Activated T-helper 9 cell treated with anti-CD3 and anti-CD28 coated beads, Interleukin-2, amount 50 U/mL, for 16 hours (primary cell): ENCODE data around the gene MAP2K2.
"Not testable (repeated sequence)": the region's sequence is repeated elsewhere in the genome, so short reads cannot be mapped to it uniquely, and the experiment has no call there.

ENCODE experiments used
- DNase-seq: peaks from one replicate; pipeline ENCODE4 v3.0.0-alpha.2; 2020; ENCODE audit warnings: low read depth

MAP2K2 gene

DNA sequence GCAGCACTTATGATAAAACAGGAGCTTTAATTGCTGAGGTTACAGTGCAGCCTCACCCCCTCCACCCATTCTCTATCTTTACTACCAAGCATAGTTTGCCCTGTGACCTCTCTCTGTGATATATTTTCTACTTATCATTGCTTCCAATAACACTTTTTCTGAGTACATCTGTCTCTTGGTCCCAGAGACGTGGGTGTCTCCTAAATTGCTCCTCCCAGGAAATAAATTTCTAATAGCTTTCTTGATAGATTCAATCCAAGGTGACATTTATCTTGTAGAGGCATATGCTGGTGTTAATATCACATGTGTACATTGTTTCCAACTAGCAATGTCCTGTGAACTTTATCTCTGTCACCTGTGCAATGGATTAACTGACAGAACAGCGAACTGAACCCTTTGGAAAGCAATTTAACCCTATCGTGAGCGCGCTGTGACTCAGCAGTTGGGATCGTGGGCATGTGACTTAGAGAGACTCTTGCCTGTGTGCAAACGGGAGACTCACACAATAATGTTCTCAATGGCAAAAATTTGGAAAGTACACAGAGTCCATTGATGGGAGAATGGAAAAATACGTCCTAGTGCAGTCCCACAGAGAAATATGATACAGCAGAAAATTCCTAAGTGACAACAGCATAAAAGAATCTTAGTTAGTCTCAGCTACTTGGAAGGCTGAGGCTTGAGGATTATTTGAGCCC lies 7.0 kb upstream of the MAP2K2 start:
- no peak for DNase-seq

DNA sequence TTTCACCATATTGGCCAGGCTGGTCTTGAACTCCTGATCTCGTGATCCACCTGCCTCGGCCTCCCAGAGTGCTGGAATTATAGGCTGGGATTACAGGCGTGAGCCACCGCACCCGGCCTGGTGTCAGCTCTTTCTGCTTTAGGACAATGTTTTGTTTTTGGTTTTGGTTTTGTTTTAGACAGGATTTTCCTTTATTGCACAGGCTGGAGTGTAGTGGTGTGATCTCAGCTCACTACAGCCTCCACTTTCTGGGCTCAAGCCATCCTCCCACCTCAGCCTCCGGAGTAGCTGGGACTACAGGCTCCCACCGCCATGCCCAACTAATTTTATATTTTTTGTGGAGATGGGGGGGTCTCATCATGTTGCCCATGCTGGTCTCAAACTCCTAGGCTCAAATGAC lies 5.1 kb upstream of the MAP2K2 start:
- not testable (repeated sequence) for DNase-seq

DNA sequence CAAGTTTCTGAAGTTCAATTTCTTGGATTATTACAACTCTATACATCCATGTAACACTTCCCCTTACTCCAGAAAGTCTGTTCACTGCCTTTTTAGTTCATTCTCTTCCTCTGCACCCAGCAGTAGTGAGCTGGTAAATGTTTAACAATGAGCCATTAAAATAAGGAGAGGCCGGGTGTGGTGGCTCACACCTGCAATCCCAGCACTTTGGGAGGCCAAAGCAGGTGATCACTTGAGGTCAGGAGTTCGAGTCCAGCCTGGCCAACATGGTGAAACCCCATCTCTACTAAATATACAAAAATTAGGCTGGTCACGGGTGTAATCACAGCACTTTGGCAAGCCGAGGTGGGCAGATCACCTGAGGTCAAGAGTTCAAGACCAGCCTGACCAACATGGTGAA lies 3.4 kb upstream of the MAP2K2 start:
- not testable (repeated sequence) for DNase-seq

DNA sequence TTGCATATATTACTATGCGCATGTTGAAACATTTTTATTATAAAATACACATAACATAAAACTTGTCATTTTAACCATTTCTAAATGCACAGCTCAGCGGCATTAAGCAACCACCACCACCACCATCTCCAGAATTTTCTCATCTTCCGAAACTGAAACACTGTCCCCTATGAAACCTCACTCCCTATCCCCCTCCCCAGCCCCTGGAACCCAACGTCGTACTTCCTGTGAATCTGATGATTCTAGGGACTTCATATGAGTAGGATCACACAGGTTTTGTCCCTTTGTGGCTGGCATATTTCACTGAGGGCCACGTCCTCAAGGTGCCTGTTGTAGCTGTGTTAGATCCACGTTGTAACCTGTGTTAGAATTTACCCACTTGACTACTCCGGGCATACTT lies 716 bp upstream of the MAP2K2 start:
- DNase-seq, result no peak

DNA sequence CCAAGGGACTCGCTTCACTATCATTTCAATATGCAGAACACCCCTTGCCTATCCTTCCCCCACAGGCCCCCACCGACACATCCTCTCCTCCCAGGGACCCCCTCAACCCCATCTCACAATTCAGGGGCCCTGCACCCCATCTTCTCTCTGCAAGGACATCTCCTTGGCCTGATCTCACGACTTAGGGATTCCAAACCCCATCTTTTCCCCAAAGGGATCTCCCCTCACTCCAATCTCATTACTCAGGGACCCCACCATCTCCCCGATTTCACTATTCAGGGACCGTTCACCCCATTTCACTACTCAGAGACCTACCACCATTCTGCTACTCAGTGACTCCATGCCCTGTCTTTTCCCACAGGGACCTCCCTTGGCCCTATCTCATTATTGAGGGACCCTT lies 1.4 kb downstream of the MAP2K2 start:
- no peak for DNase-seq

DNA sequence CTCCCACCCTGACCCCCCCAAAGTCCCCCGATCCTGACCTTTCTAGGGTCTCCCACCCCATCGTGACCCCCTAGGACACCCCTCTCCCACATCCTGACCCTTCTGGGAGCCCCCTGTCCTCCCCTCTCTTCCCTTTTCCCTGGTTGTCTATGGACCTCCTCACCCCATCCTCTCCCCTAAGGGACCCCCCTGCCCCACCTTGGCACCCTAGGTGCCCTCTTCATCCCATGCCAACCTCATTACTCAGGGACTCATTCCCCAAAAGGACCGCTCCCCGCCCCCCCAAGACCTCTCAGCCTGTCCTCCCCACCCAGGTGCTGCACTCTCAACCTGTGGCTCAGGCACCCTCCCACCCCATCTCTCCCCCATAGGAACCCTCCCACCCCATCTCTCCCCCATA lies 2.1 kb downstream of the MAP2K2 start:
- DNase-seq, result no peak

DNA sequence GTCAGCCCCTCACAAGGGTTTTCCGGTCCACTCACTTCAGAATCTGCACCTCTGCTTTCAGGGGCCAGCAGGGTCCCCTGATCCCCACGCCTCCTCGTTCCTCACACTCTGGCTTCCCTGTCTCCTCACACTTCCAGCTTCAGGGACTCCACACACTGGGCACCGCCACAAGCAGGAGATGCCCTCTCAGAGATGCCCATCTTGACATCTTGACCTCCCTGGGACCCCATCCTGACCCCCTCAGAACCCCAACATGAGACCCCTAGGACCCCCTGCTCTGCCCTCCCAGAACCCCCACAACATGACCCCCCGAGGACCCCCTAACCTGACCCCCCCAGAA lies 2.7 kb downstream of the MAP2K2 start:
- no peak for DNase-seq

DNA sequence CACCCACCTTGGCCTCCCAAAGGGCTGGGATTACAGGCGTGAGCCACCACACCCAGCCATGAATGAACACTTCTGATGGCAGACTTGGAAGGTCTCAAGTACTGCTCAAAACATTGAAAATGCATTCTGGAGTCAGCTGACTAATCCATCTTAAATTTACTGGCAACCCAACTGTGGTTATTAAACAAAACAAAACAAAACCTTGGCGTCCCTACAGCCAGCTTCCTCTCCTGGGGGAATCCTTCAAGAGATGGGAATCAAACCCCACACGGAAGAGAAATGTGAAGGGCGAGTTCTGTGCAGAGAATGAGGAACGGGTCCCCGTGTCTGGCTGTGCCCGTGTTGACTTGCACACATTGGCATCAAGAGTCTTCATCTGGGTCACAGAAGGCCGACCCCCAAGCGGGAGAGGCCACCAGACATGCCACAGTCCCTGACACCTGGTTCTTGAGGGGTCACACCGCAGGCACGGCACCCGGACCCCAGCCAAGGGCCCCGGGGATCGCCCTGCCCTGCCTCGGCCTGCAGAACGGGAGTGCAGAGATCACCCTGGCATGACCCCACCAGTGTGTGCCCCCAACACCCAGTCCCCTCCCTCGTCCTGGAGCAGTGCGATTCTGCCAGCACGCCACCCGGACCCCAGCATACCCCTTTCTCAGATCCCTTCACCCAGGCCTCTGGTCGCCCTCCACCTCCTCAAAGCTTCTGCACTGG lies 3.2 kb downstream of the MAP2K2 start:
- DNase-seq, result no peak

DNA sequence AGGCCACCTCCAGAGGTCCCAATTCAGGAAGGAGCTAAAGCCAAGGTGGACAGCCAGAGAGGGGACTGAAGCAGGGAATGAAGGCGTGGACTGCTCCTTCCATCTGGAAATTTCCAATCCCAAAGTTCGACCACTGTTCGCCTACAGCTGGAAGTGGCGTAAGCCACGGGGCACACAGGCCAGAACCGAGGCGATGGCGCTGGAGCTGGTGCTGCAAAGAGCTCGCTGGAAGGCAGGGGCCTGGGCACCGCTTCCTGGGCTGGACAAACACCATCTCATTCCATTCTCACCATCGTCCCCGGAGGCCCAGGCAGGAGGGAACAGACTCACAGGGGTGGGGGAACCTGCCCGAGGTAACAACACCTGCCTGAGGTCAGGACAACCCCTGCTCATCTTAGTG lies 4.2 kb downstream of the MAP2K2 start:
- no peak for DNase-seq

DNA sequence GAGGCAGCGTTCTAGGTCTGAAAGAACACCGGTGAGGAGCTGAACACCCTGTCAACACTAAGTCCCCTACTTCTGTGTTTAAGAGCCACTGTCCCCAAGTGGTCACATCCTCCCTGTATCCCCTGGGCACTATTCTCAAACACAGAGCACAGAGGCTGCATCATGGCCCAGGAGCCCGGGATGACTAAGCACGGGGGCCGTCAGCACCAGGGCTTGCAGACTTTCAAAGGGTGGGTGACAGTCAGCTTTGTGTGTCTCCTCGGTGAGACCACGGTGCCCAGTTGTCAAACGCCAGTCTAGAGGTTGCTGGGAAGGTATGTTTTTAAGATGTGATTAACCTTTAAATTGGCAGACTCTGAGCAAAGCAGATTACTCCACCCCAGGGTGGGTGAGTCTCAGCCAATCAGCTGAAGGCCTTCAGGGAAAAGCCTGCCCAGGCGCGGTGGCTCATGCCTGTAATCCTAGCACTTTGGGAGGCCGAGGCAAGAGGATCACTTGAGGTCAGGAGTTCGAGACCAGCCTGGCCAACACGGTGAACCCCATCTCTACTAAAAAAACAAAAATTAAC lies 8.0 kb downstream of the MAP2K2 start:
- no peak for DNase-seq

DNA sequence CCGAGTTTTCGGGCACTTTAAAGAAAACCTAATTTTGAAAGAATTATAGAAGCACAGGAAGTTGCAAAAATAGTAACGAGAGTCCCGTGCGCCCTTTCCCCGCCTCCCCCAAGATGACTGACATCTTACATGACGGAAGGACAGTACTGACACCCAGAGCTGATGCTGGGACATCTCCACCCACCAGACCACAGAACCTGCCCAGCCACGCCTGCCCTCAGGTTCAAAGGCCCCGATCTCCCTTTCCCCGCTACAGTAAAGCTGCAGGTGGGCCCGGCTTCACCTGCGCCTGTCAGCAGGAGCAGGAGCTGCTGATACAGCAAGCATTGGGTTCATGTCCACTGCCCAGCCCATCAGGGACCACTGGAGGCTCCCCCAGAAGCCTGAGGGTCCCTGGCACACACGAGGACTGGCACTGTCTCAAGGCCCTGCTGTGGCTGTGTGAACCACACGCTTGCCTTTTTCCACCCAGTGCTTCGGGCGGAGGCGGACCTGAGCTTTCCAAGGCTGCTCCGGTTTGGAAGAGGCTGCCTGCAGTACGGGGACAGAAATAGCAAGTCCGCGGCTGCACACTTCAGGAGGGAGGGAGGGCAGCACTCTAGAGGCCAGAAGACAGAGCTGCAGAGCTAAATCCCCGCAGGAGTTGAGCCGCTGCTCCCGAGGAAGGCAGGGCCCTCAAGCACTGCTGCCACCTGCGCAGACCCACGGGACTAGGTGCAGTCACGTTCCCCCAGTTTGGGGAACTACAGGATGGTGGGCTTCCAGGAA lies 8.7 kb downstream of the MAP2K2 start:
- DNase-seq, result peak; percentile 19

DNA sequence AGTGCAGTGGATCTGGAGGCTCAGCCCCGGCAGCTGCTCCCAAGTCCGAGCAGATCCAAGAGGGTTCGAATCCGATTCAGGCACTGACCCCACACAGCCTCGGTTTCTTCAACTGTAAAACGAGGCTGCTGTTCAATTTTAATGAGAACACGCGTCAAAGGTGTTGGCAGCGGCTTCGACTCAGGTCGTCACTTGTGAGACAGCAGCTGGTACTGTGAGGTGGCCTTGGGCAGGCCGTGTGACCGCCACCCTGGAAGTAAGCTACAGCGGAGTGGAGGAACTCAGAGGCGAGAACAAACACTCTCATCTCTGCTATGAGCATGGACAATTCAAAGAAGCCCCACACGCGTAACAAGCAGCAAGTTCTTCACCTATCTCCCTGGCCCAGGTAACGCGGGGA lies 9.7 kb downstream of the MAP2K2 start:
- no peak for DNase-seq

DNA sequence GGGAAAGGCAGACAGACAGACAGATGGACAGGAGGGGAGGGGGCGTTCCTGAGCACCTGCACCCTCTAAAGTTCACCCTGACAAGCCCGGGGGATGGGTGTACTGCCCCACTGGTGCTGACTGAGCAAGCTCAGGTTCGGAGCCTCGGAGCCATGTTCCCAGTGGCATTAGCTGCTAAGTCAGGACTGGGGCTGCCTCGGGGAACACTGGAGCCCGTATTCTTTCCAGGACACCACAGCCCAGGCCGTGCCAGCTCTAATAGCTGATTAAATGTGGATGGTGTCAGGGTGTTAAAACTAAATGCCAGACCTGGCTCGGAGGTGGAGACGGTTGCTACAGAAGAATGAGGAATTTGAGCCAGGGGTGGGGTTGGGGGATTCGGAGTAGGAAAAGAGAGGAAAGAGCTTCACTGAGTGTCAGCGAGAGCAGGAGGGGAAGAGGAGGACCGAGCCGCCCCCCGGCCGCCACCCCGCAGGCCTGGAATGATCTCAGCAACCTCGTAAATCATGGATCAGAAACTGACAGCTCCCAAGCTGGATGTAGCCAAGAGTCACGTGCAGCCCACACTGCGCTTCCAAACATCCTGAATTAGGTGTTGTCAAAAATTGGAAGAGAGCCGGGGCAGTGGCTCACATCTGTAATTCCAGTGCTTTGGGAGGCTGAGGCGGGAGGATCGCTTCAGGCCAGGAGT lies 10.4 kb downstream of the MAP2K2 start:
- no peak for DNase-seq

DNA sequence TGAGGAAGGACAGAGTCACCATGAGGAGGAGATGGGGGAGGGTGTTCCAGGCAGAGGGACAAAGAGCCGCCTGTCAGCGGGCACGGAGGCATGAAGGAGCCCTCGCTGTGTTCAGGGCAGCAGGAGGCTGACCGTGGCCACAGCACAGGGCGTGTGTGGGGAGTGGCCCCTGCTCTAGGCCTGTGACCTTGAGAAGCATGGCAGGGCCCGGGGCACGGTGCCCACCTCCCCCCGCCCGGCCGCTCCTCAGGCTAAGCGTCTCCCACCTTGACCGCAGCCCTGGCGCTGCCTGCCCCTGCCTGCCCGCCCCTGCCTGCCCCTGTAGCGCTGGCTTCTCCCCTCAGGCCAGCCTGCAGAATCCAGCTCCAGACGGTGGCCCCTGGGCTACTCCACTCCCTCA lies 11.6 kb downstream of the MAP2K2 start:
- no peak for DNase-seq

DNA sequence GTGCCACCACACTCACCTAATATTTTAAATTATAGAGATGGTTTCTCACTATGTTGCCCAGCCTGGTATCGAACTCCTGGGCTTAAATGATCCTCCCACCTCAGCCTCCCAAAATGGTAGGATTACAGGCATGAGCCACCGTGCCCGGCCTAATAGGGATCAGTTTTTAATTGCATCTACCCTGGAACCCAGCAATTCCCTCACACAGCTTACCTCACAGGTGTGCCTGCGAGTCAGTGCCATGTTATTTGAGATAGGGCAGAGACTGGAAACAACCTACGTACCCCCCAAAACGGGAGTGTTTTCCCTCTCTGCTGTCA lies 14.3 kb downstream of the MAP2K2 start:
- DNase-seq, result no peak

DNA sequence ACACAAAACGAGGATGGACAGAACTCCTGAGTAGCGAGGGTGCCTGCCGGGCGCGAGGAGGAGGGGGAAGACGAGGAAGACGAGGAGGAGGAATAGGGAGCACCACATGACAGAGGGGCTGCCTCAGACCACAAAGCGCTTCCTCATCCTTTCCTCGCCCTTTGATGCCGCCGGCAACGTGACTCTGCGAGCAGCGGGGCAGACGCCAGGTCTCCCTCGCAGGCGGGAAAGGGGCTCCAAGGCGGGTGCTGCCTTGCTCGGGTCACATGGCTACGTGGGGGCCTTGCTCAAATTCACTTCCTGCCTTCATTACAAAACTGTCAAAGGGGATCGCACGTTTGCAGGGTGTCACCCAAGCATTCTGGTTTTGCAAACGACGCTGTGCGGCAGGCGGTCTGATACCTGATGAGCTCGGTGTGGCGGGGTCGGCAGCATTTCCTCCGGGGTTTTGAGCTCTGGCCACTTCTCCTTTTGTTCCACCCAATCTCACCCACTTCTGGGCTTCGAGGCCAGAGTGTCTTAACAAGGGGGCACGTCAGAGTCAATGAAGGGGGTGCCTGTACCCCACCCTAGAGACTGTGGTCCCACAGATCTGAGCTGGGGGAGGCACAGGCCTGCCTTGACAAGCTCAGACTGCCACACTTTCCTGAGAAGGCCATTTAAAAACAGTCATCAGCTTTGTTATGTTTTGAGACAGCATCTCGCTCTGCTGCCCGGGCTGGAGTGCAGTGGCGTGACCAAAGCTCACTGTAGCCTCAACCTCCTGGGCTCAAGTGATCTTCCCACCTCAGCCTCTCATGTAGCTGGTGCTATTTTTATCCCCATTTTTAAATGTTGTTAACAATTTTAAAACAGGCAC lies 14.9 kb downstream of the MAP2K2 start:
- peak; percentile 37 for DNase-seq

DNA sequence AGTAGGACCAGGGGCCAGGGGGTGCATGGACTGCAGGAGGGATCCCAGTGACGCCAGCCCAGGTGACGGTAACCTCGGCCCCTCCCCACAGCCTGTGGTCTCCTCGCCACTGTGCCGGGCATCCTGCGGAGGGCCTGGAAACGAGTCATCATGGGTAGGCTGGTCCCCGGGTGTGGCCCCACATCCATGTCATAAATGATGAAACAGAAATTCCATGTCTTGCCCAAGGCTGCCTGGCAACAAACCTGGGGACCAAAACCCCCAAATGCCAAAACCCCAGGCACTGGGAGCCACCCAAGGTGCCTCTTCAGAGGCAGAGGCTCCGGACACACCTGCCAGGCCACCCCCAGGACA lies 20.9 kb downstream of the MAP2K2 start:
- DNase-seq, result no peak

DNA sequence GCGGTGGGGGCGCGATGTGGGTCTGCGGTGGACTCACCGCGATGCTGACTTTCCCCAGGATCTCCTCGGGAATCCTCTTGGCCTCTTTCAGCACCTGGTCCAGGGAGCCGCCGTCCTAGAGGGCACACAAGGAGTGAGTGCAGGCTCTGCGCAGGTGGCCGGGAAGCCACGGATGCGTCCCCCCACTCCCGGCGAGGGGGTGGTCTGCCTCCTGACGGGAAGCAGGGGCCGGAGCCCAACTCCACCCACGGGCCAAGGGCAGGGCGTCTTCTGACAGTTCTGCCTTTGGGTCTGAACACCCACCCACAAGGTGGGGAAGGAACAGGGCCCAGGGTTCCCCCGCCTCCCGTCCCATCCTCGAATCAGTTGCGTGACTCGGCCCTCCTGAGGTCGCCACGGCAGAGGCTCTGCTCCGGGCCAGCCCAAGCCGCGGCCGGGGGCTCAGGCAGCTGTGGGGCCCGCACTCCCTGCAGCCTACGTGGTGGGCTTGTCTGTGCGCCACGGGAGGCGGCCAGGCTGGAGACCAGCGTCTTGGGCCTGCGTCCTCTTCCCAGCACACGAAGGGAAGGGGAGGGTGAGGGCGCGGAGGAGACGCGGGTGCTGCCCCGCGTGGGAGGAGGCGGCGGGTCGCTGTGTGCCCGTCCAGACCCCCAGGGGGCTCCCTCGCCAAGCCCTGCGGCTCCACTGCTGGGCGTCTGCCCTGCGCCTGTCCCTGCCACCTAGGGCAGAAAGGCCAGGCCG lies 21.4 kb downstream of the MAP2K2 start:
- no peak for DNase-seq

DNA sequence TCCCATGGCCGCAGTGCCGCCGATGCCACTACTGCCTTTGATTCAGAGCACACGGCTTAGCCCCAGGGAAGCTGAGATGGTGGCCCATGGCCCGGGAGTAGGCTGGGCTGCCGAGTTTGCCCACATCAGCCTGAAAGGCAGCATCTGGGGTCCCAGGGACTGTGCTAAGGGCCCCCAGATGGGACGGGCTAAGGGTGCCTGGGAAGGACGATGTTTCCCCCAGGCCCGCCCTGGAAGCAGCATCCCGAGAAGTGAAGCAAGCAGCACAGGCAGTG lies 22.5 kb downstream of the MAP2K2 start:
- no peak for DNase-seq

DNA sequence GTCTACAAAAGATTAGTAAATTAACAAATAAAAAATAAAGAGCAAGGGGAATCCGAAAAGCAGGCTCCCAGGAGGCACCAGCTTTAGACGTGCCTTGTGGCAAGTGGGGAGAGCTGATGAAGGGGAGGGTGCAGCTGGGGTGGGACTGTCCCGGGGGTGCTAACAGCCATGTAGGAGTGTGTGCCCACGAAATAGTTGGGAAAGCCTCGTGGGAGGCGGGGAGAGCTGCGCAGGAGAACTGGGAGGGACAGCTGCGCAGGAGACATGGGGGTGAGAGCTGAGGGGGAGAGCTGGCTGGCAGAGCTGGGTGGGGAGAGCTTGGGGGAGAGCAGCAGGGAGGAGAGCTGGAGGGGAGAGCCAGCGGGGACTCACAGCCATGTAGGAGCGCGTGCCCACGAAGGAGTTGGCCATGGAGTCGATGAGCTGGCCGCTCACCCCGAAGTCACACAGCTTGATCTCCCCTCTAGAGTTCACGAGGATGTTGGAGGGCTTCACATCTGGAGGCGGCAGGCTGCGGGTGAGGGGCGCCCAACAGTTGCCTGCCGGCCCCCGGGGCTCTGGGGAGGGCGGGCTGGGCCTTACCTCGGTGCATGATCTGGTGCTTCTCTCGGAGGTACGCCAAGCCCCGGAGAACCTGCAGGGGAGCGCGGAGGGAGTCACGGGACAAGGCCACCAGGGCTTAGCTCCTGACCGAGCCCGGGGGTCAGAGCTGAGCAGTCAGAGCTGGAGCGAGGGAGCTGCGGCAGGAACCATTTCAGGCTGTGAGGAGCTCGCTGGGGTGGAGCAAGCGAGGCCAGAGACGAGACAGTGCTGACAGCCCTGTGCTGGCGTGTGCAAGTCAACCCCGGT lies 23.1 kb downstream of the MAP2K2 start:
- no peak for DNase-seq
